GM19025 (cell line): ENCODE measurements around the gene CFAP61.
"Not testable (repeated sequence)": the region's sequence is repeated elsewhere in the genome, so short reads cannot be mapped to it uniquely, and the experiment has no call there.

ENCODE experiments used
- ATAC-seq: cut with Tn5 transposase; IDR thresholded peaks from one replicate; pipeline ENCODE4 v1.9.1; 2021; ENCODE audit warnings: mild to moderate bottlenecking, low read depth, moderate library complexity; ENCODE audit not compliant: unreplicated experiment

CFAP61 gene

GRCh38 chr20:20052074-20052970 lies at the start of gene CFAP61, which contains the start of gene CRNKL1:
Gene CFAP61 (plus strand): TSS chr20:20052532. CDS start chr20:20056654, 4,122 bp downstream.
Gene CRNKL1 (minus strand): TSS chr20:20052466. CDS start chr20:20052342, 124 bp downstream.
- ATAC-seq = peak; percentile 94

- peak; percentile 60 for ATAC-seq
Observed at GRCh38 chr20:20003031-20003954, 49.0 kb upstream of the CFAP61 start.

GRCh38 chr20:20003955-20004322 lies 48.4 kb upstream of the CFAP61 start:
- not testable (repeated sequence) for ATAC-seq

- ATAC-seq = no peak
Observed at GRCh38 chr20:20005342-20005741, 47.0 kb upstream of the CFAP61 start.

GRCh38 chr20:20009784-20010253 lies 42.5 kb upstream of the CFAP61 start:
- no peak for ATAC-seq

- ATAC-seq = no peak
Observed at GRCh38 chr20:20010639-20011500, 41.5 kb upstream of the CFAP61 start.

- no peak for ATAC-seq
Observed at GRCh38 chr20:20012541-20012940, 39.8 kb upstream of the CFAP61 start.

- no peak for ATAC-seq
Observed at GRCh38 chr20:20014659-20015058, 37.7 kb upstream of the CFAP61 start.

- ATAC-seq = peak; percentile 99
Observed at GRCh38 chr20:20017001-20017843, 35.1 kb upstream of the CFAP61 start, which contains the start of gene NAA20. Gene NAA20 (plus strand): TSS chr20:20017362. CDS start chr20:20017397, 35 bp downstream.

- no peak for ATAC-seq
Observed at GRCh38 chr20:20017844-20018185, 34.5 kb upstream of the CFAP61 start.

GRCh38 chr20:20018366-20018765 lies 34.0 kb upstream of the CFAP61 start:
- ATAC-seq = no peak

GRCh38 chr20:20019123-20019522 lies 33.2 kb upstream of the CFAP61 start:
- ATAC-seq = no peak

GRCh38 chr20:20020908-20021307 lies 31.4 kb upstream of the CFAP61 start:
- ATAC-seq = no peak

- ATAC-seq = no peak
Observed at GRCh38 chr20:20021835-20022234, 30.5 kb upstream of the CFAP61 start.

- ATAC-seq = peak; percentile 62
Observed at GRCh38 chr20:20022498-20022897, 29.8 kb upstream of the CFAP61 start.

- no peak for ATAC-seq
Observed at GRCh38 chr20:20023395-20023794, 28.9 kb upstream of the CFAP61 start.

GRCh38 chr20:20024942-20025341 lies 27.4 kb upstream of the CFAP61 start:
- ATAC-seq = no peak

- no peak for ATAC-seq
Observed at GRCh38 chr20:20027284-20027683, 25.0 kb upstream of the CFAP61 start.

GRCh38 chr20:20031790-20032189 lies 20.5 kb upstream of the CFAP61 start:
- ATAC-seq = no peak
